HG03066 (cell line): ENCODE measurements around the gene FN3K.
A peak's percentile ranks its signal among the peaks of the same experiment; 100 is the strongest.

ENCODE experiments used
- ATAC-seq: cut with Tn5 transposase; IDR thresholded peaks from one replicate; pipeline ENCODE4 v1.9.1; 2021; ENCODE audit warnings: low read depth; ENCODE audit not compliant: unreplicated experiment

The FN3K gene

DNA sequence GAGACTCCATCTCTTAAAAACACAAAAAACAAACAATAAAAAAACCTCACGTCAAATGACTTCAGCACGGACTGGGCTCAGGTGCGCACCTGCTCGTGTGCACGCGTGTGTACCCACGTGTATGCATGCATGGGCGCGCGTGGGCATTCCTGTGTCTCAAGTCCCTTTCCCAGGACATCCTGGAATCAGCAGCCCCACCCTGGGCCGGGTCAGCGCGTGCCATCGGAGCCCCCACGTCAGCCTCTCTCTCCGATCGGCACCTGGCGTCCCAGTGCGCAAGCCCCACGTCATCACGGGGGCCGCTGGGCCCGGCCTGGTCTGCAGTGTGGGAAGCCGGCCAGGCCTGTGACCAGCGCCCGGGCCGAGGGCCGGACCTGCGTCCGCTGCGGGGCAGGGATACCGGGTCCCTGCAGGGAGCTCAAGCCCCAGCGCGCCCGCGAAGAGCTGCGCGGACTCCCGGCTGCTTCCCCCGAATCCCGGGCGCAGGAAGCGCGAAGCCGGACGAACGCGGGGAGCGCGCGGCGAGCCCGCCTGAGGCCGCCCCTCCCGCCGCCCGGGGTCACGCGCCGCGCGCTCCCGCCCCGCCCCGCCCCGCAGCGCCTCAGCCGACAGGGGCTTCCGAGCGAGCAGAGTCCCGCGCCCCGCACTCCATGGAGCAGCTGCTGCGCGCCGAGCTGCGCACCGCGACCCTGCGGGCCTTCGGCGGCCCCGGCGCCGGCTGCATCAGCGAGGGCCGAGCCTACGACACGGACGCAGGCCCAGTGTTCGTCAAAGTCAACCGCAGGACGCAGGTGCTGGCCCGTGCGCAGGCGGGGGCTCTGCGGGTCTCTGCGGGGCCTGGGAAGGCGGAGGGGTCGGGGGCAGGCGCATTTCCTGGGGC, at the start of gene FN3K:
TSS of gene FN3K (plus strand) at position 629 of the 880 bp plus-strand sequence. CDS start at position 651, 22 bp downstream.
- no peak for ATAC-seq

GRCh38 chr17:82686366-82687324, 48.8 kb upstream of the FN3K start:
- no peak for ATAC-seq

DNA sequence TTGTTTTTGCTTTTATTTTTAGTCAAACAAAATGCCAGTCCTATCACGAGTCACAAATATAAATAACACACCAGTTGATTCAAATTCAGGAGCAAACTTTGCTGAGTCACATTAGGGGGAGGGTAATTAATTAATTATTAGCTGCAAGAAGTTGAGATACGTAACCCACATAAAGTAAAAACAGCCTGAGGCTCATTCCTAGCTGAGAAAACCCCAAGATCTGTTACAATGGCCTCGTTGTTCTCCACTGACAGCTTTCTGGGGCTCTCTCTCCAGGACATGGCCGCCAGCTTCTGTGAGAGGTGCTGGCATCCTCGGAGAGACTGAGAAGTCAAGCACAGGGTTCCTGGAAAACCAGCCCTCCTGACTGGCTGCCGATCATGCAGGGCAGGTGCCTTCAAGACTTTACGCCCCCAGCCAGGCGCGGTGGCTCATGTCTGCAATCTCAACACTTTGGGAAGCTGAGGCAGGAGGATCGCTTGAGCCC, 48.0 kb upstream of the FN3K start:
- no peak for ATAC-seq

DNA sequence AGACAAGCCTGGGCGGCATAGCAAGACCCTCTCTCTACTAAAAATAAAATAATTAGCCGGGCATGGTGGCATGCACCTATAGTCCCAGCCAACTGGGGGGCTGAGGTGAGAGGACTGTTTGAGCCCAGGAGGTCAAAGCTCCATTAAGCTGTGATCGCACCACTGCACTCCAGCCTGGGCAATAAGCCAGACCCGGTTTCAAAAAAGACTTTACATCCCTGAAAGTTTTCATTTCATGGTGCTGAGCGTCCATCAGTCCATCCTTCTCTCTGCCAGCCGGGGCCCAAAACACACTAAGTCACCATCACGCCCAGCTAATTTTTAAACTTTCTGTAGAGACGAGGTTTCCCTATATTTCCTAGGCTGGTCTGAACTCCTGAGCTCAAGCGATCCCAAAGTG, 47.5 kb upstream of the FN3K start:
- ATAC-seq = no peak

- ATAC-seq = no peak
These were observed 46.3 kb upstream of the FN3K start for GRCh38 chr17:82689077-82689476.

- ATAC-seq = no peak
These were observed 44.5 kb upstream of the FN3K start for GRCh38 chr17:82690786-82691489.

DNA sequence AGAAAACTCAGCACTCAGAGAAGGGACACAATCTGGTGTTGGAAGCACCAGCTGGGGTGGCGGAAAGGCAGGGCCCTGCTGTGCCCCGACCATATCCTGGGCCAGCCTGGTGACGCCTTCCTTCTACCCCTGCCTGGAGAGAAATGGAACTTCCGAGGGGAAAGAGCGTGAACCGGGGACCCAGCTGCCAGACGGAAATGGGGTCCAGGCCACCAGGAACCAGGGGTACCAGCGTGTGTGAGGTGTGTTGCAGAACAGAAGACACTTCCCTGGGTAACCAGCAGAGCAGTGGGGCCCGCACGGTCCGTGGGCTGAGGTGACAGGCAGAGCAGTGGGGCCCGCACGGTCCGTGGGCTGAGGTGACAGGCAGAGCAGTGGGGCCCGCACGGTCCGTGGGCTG, 43.7 kb upstream of the FN3K start:
- no peak for ATAC-seq

DNA sequence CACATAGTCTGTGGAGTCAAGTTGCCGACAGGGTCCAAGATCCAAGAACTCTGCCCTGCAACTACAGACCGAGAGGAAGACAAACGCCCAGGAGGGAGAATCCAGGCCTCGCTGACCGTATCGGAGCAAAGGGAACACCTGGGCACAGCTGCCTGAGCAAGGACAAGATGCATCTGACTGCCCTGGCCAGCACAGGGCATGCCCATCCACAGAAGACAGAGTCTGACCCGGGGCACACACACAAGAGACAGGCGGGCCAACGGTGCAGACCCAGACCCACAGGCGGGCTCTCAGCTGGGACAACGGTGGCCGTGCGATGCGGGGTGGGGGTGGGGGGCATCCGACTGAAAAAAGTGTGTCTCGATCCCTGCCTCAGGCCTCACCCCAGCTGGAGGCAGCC, 43.1 kb upstream of the FN3K start:
- ATAC-seq = no peak

DNA sequence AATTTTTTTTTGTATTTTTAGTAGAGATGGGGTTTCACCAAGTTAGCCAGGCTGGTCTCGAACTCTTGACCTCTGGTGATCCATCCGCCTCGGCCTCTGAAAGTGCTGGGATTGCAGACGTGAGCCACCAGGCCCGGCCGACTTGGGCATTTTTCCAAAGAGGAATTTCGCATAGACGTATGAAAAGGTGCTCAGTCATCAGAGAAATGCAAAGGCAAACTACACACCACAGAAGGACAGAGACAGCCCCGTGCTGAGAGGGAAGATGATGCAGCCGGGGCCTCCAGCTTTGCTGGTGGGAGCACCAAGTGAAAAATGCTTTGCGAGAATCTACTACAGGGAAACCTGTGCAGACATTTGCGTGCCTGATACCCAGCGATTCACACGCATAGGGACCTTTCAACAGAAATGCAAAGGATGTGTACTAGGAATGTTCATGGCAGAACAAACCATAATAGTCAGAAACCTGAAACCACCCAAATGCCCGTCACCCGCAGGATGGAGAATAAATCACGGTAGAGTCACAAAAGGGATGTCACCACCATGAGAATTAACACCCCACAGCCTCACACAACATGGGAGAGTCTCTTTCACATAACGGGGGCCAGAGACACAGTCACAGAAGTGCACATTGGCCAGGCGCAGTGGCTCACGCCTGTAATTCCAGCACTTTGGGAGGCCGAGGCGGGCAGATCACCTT, 42.1 kb upstream of the FN3K start:
- ATAC-seq = no peak

DNA sequence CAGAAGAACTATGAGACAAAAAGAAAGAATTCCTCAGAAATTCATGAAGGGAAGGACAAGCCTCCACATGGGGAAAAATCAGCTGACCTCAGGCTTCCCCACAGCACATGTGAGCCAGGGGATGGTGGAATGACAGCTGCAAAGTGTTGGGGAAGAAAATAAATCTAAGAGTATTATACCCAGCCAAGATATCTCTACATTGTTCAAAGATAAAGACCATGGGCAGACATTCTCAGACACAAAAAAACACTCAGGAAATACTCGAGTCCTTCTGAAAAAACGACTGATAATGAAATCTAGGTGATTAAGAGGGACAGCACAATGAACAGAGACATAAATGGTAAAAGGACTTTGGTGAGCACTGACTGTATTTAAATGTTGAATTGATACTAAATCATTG, 40.8 kb upstream of the FN3K start:
- ATAC-seq = no peak

- ATAC-seq = no peak
These were observed 39.2 kb upstream of the FN3K start for GRCh38 chr17:82696259-82696658.

- ATAC-seq = no peak
These were observed 38.3 kb upstream of the FN3K start for GRCh38 chr17:82696916-82697807.

- no peak for ATAC-seq
These were observed 37.7 kb upstream of the FN3K start for GRCh38 chr17:82697808-82698064.

DNA sequence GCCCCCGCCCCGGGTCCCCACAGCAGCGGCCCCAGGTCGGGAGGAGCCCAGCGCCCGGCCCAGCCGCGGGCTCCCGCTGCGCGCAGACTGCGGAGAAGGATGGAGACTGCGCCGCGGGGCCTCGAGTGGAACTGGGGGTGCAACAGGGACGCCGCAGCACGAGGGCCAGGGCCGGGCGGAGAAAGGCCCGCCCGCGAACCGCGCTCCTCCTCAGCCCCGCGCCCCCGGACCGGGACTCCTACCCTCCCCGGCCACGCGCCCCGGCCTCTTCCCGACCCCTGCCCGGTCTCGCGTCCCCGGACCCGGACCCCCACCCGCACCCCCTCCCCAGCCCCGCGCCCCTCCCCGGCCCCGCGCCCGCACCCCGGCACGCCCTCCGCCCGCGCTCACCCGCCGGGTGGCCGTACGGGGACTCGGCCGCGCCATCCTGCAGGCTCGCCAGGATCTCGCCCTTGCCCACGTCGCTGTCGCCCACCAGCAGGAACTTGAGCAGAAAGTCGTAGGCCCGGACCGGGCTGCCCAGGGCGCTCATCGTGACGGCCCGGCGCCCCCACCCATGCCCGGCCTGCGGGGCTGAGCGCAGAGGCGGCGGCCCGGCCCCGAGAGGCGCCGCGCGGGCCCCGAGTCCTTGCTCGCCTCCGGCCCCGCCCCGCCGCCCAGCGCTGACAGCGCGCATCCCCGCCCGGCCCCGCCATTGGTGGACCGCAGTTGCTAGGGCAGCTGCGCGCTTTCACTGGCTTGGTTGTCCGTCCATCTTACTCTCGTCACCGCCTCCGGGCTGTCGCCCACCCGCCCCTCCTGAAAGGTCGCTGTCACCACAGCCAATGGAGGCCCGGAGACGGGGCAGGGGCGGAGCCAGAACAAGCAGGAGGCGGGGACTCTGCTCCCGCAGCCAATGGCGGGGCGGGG, 37.1 kb upstream of the FN3K start, which contains the start of gene RAB40B:
TSS of gene RAB40B (minus strand) at position 634 of the 909 bp plus-strand sequence. CDS start at position 532, 102 bp downstream.
- peak; percentile 97 for ATAC-seq

GRCh38 chr17:82698974-82699442, 36.4 kb upstream of the FN3K start:
- no peak for ATAC-seq

GRCh38 chr17:82699551-82699950, 35.9 kb upstream of the FN3K start:
- ATAC-seq = no peak

- ATAC-seq = no peak
These were observed 33.0 kb upstream of the FN3K start for GRCh38 chr17:82702231-82702927.
